ENCODE measurements around the gene BTBD19. TPM values are rescaled to one million over a fixed set of nuclear protein-coding genes. Genes with fewer than 3 reads are reported as not detected.

Gene BTBD19
- total RNA-seq, 1 donor: 21.4 TPM

DNA sequence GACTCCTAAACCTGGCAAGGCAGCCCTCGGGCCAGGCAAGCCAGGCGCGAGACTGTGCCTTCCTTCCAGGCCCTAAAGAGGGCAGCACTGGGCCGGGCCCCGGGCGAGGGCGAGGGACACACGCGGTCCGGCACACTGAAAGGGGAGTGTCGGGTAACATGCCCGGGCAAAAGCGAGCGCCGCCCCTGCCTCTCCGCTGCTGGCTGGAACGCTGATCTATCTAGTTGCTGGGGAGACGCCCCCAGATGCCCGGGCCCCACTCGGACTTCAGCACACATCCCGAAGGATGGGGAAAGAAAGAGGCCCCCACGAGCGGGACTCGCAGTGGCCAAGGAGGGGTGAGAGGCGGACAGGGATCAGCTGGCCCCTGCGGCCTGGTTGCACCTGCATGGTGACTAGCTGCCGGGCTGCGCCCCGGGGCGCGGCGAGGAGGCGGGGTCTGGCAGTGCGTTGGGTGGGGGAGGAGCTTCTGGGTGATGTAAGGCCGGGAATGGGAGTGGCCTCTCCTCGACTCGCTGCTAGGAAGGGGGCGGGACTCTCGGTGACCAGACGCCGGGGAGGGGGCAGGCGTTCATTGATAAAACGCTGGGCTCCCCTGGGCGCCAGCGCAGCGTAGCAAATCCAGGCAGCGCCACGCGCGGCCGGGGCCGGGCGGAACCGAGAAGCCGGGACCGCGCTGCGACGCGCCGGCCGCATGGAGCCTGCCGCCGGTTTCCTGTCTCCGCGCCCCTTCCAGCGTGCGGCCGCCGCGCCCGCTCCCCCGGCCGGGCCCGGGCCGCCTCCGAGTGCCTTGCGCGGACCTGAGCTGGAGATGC lies 8.3 kb upstream of the BTBD19 start, which contains the start of gene PLK3:
Gene PLK3 (plus strand): TSS at position 608 of the 815 bp plus-strand sequence. CDS start 87 bp downstream, at position 695.
- Histone ChIP-seq H3K27me3 (ENCODE audit: insufficient read depth, low read length) (no peaks in the 10 kb centered on the region), H4K20me1 (ENCODE audit: insufficient read depth, low read length) (peaks cover 19% of the 10 kb centered on the region), H3K4me1 (ENCODE audit: insufficient read depth, low read length) (peaks cover 20% of the 10 kb centered on the region), H3K4me3 (ENCODE audit: insufficient read depth, low read length) (peak within 1 kb of the TSS; percentile 82), H3K9me3 (ENCODE audit: low read depth, low read length) (no peaks in the 10 kb centered on the region), H3K4me2 (ENCODE audit: insufficient read depth, low read length) (peak within 1 kb of the TSS; percentile 93), H3K27ac (ENCODE audit: low read depth, low read length) (peak within 1 kb of the TSS; percentile 80), H2AFZ (ENCODE audit: low read length) (peak within 1 kb of the TSS; percentile 92), H3K79me2 (ENCODE audit: insufficient read depth, low read length) (peaks cover 43% of the 10 kb centered on the region), H3K36me3 (ENCODE audit: insufficient read depth, low read length) (peaks cover 29% of the 10 kb centered on the region)
- TF ChIP-seq, protein P1, sequence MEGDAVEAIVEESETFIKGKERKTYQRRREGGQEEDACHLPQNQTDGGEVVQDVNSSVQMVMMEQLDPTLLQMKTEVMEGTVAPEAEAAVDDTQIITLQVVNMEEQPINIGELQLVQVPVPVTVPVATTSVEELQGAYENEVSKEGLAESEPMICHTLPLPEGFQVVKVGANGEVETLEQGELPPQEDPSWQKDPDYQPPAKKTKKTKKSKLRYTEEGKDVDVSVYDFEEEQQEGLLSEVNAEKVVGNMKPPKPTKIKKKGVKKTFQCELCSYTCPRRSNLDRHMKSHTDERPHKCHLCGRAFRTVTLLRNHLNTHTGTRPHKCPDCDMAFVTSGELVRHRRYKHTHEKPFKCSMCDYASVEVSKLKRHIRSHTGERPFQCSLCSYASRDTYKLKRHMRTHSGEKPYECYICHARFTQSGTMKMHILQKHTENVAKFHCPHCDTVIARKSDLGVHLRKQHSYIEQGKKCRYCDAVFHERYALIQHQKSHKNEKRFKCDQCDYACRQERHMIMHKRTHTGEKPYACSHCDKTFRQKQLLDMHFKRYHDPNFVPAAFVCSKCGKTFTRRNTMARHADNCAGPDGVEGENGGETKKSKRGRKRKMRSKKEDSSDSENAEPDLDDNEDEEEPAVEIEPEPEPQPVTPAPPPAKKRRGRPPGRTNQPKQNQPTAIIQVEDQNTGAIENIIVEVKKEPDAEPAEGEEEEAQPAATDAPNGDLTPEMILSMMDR (IDR thresholded peaks at IDR 0.05; ENCODE audit: extremely low read depth, low read depth, low read length): peak; percentile 82
- DNase-seq (ENCODE audit: insufficient read length, low spot score, missing footprints): peak; percentile 100

DNA sequence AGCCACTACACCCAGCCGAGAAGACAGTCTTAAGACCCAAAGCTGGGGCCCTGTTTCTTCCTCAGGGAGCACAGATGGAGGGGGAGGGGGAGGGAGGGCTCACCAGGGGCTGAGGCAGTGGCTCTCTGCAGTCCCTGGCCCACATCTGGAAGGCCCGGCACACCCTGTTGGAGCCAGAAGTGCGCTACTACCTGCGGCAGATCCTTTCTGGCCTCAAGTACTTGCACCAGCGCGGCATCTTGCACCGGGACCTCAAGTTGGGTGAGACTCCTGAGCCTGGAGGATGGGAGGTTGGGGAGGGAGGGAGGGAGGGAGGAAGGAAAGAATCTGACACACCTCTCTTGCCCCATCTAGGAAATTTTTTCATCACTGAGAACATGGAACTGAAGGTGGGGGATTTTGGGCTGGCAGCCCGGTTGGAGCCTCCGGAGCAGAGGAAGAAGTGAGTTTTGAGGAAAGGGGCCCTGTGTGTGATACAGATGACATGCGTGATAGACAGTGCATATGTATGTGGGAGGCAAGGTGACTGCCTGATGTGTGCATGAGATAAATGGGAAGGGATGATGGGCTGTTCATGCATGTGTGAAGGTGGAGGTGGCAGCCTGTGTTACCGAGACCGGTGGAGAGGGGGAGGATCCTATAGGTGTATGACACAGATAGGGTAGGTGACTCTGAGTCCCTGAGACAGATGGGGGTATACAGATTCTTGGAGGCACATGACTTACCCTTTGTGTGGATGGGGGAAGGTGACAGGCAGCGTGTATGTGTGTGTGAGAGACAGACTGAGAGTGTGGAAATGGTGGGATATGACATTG lies 6.6 kb upstream of the BTBD19 start:
- H3K4me2 ChIP-seq (ENCODE audit: insufficient read depth, low read length): peak overlapping the region; percentile 93
- TF ChIP-seq, protein P1 (IDR thresholded peaks at IDR 0.05; ENCODE audit: extremely low read depth, low read depth, low read length): no peak
- H3K79me2 ChIP-seq (ENCODE audit: insufficient read depth, low read length): peaks cover 50% of the 10 kb centered on the region
- H4K20me1 ChIP-seq (ENCODE audit: insufficient read depth, low read length): peaks cover 19% of the 10 kb centered on the region
- no peaks in the 10 kb centered on the region for H3K27me3 ChIP-seq (ENCODE audit: insufficient read depth, low read length)
- peak overlapping the region; percentile 66 for H3K27ac ChIP-seq (ENCODE audit: low read depth, low read length)
- DNase-seq (ENCODE audit: insufficient read length, low spot score, missing footprints): peak; percentile 69
- H2AFZ ChIP-seq (ENCODE audit: low read length): no peak overlapping the region
- H3K36me3 ChIP-seq (ENCODE audit: insufficient read depth, low read length): peaks cover 45% of the 10 kb centered on the region
- peaks cover 31% of the 10 kb centered on the region for H3K4me1 ChIP-seq (ENCODE audit: insufficient read depth, low read length)
- peak overlapping the region; percentile 82 for H3K4me3 ChIP-seq (ENCODE audit: insufficient read depth, low read length)
- H3K9me3 ChIP-seq (ENCODE audit: low read depth, low read length): no peaks in the 10 kb centered on the region

DNA sequence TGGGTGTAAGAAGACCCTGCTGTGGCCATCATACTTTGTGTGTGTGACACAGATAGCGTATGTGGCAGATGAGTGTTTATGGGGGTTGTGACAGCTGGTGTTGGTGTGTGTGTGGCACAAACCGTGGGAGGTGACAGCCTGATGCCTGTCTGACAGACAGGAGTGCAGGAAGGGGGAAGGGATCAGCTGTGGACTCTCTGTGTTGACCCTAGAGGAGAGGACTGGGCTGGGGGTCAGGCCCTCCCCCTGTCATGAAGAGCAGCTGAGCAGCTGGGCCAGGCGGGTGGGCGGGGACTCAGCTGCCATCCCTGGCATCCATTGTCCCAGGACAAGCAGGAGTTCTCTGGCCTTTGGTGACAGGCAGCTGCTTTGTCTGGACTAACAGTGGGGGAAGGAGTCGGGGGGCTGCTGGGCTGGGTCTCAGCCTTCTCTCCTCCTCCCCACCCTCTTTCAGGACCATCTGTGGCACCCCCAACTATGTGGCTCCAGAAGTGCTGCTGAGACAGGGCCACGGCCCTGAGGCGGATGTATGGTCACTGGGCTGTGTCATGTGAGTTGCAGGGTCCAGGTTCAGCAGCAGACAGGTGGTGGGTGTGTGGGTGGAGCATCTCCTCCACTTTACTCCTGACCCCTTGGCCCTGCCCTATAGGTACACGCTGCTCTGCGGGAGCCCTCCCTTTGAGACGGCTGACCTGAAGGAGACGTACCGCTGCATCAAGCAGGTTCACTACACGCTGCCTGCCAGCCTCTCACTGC lies 5.8 kb upstream of the BTBD19 start:
- peak overlapping the region; percentile 66 for H3K27ac ChIP-seq (ENCODE audit: low read depth, low read length)
- peaks cover 19% of the 10 kb centered on the region for H4K20me1 ChIP-seq (ENCODE audit: insufficient read depth, low read length)
- peak; percentile 91 for DNase-seq (ENCODE audit: insufficient read length, low spot score, missing footprints)
- H3K36me3 ChIP-seq (ENCODE audit: insufficient read depth, low read length): peaks cover 47% of the 10 kb centered on the region
- H3K4me1 ChIP-seq (ENCODE audit: insufficient read depth, low read length): peaks cover 39% of the 10 kb centered on the region
- no peak overlapping the region for H2AFZ ChIP-seq (ENCODE audit: low read length)
- peak overlapping the region; percentile 93 for H3K4me2 ChIP-seq (ENCODE audit: insufficient read depth, low read length)
- peaks cover 50% of the 10 kb centered on the region for H3K79me2 ChIP-seq (ENCODE audit: insufficient read depth, low read length)
- H3K9me3 ChIP-seq (ENCODE audit: low read depth, low read length): no peaks in the 10 kb centered on the region
- peak overlapping the region; percentile 82 for H3K4me3 ChIP-seq (ENCODE audit: insufficient read depth, low read length)
- H3K27me3 ChIP-seq (ENCODE audit: insufficient read depth, low read length): no peaks in the 10 kb centered on the region
- TF ChIP-seq, protein P1 (IDR thresholded peaks at IDR 0.05; ENCODE audit: extremely low read depth, low read depth, low read length): no peak
